NCI-H82 treated with DMSO at 0.1 percent for 48 hours (cell line): Measurements from ENCODE around the gene ATF6B.
"Not testable (repeated sequence)": the region's sequence is repeated elsewhere in the genome, so short reads cannot be mapped to it uniquely, and the experiment has no call there.

Experiments used
- DNase-seq: peaks from one replicate; lab custom pipeline; 2025; ENCODE audit not compliant: unreplicated experiment; lab: John Stamatoyannopoulos, UW

Gene ATF6B

GRCh38 chr6:32083812-32084768 is 44.0 kb downstream of the ATF6B start:
- DNase-seq: no peak

GRCh38 chr6:32082935-32083334 is 45.1 kb downstream of the ATF6B start:
- no peak for DNase-seq

GRCh38 chr6:32082478-32082877 is 45.6 kb downstream of the ATF6B start:
- no peak for DNase-seq

GRCh38 chr6:32081168-32081990 is 46.7 kb downstream of the ATF6B start:
- no peak for DNase-seq

GRCh38 chr6:32079566-32080290 is 48.3 kb downstream of the ATF6B start:
- no peak for DNase-seq

GRCh38 chr6:32076321-32076809 is 51.7 kb downstream of the ATF6B start:
- no peak for DNase-seq

- no peak for DNase-seq
Measured at GRCh38 chr6:32075781-32076180, 52.3 kb downstream of the ATF6B start.

- no peak for DNase-seq
Measured at GRCh38 chr6:32074996-32075532, 53.0 kb downstream of the ATF6B start.

- no peak for DNase-seq
Measured at GRCh38 chr6:32073613-32074012, 54.4 kb downstream of the ATF6B start.

- DNase-seq: no peak
Measured at GRCh38 chr6:32073101-32073500, 54.9 kb downstream of the ATF6B start.

GRCh38 chr6:32070814-32071543 is 57.1 kb downstream of the ATF6B start:
- DNase-seq: no peak

GRCh38 chr6:32069878-32070515 is 58.0 kb downstream of the ATF6B start:
- DNase-seq: no peak

- DNase-seq: no peak
Measured at GRCh38 chr6:32069460-32069859, 58.6 kb downstream of the ATF6B start.

GRCh38 chr6:32068867-32069266 is 59.2 kb downstream of the ATF6B start:
- no peak for DNase-seq

GRCh38 chr6:32068315-32068714 is 59.7 kb downstream of the ATF6B start:
- DNase-seq: not testable (repeated sequence)

- not testable (repeated sequence) for DNase-seq
Measured at GRCh38 chr6:32067521-32067920, 60.5 kb downstream of the ATF6B start.
